Prostate gland (tissue), 2 donors: ENCODE data around the gene CPSF4L.

Source experiments
- POLR2A ChIP-seq: fragments of 450-650 bp; IDR thresholded peaks from one replicate; pipeline ENCODE4 v1.6.1; 2016; ENCODE audit warnings: antibody characterized with exemption, mild to moderate bottlenecking
- TF ChIP-seq, protein P1 (sequence below), 4 experiments: fragments of 200-600 bp in 2 of 4; fragments of 450-650 bp in 2 of 4; sonication (generic) in 2 of 4; IDR thresholded peaks; 1 replicate in 3 of 4; 2 replicates in 1 of 4; pipeline ENCODE4 v1.5.1; 2016 to 2019; ENCODE audit warnings: antibody characterized with exemption in 4 of 4, mild to moderate bottlenecking in 2 of 4, moderate library complexity in 2 of 4

- no peak for TF ChIP-seq POLR2A
- TF ChIP-seq, protein P1, sequence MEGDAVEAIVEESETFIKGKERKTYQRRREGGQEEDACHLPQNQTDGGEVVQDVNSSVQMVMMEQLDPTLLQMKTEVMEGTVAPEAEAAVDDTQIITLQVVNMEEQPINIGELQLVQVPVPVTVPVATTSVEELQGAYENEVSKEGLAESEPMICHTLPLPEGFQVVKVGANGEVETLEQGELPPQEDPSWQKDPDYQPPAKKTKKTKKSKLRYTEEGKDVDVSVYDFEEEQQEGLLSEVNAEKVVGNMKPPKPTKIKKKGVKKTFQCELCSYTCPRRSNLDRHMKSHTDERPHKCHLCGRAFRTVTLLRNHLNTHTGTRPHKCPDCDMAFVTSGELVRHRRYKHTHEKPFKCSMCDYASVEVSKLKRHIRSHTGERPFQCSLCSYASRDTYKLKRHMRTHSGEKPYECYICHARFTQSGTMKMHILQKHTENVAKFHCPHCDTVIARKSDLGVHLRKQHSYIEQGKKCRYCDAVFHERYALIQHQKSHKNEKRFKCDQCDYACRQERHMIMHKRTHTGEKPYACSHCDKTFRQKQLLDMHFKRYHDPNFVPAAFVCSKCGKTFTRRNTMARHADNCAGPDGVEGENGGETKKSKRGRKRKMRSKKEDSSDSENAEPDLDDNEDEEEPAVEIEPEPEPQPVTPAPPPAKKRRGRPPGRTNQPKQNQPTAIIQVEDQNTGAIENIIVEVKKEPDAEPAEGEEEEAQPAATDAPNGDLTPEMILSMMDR (IDR thresholded peaks at IDR 0.05): no peak
Observed at GRCh38 chr17:73309727-73310596, 48.3 kb upstream of the CPSF4L start.
